ENCODE data around the gene SOX9.

The SOX9 gene

GRCh38 chr17:72120642-72121163 is at the start of gene SOX9:
Gene SOX9, plus strand, starts transcription at chr17:72121020. Its CDS starts 372 bp downstream, at chr17:72121392.
- peak; percentile 99 for DNase-seq (ENCODE audit: low spot score)

- DNase-seq (ENCODE audit: low spot score) = no peak
Observed at GRCh38 chr17:72071330-72071729, 49.5 kb upstream of the SOX9 start.

- no peak for DNase-seq (ENCODE audit: low spot score)
Observed at GRCh38 chr17:72075995-72076677, 44.7 kb upstream of the SOX9 start.

GRCh38 chr17:72076678-72077030 is 44.2 kb upstream of the SOX9 start:
- no peak for DNase-seq (ENCODE audit: low spot score)

GRCh38 chr17:72077326-72077960 is 43.4 kb upstream of the SOX9 start:
- DNase-seq (ENCODE audit: low spot score) = no peak

GRCh38 chr17:72079700-72080099 is 41.1 kb upstream of the SOX9 start:
- DNase-seq (ENCODE audit: low spot score) = no peak

- no peak for DNase-seq (ENCODE audit: low spot score)
Observed at GRCh38 chr17:72087876-72088275, 32.9 kb upstream of the SOX9 start.

GRCh38 chr17:72089453-72089987 is 31.3 kb upstream of the SOX9 start:
- no peak for DNase-seq (ENCODE audit: low spot score)

GRCh38 chr17:72090108-72090507 is 30.7 kb upstream of the SOX9 start:
- no peak for DNase-seq (ENCODE audit: low spot score)

GRCh38 chr17:72092710-72093322 is 28.0 kb upstream of the SOX9 start:
- DNase-seq (ENCODE audit: low spot score) = peak; percentile 42

- no peak for DNase-seq (ENCODE audit: low spot score)
Observed at GRCh38 chr17:72093707-72094106, 27.1 kb upstream of the SOX9 start.

- DNase-seq (ENCODE audit: low spot score) = no peak
Observed at GRCh38 chr17:72095316-72095715, 25.5 kb upstream of the SOX9 start.

- no peak for DNase-seq (ENCODE audit: low spot score)
Observed at GRCh38 chr17:72097144-72097543, 23.7 kb upstream of the SOX9 start.

GRCh38 chr17:72099919-72100318 is 20.9 kb upstream of the SOX9 start:
- no peak for DNase-seq (ENCODE audit: low spot score)

- DNase-seq (ENCODE audit: low spot score) = no peak
Observed at GRCh38 chr17:72100470-72100869, 20.4 kb upstream of the SOX9 start.

GRCh38 chr17:72101526-72101925 is 19.3 kb upstream of the SOX9 start:
- no peak for DNase-seq (ENCODE audit: low spot score)

GRCh38 chr17:72102366-72102765 is 18.5 kb upstream of the SOX9 start:
- DNase-seq (ENCODE audit: low spot score) = no peak

GRCh38 chr17:72104164-72104862 is 16.5 kb upstream of the SOX9 start:
- DNase-seq (ENCODE audit: low spot score) = no peak

- no peak for DNase-seq (ENCODE audit: low spot score)
Observed at GRCh38 chr17:72104863-72105234, 16.0 kb upstream of the SOX9 start.

- no peak for DNase-seq (ENCODE audit: low spot score)
Observed at GRCh38 chr17:72107100-72107499, 13.7 kb upstream of the SOX9 start.

GRCh38 chr17:72110231-72110941 is 10.4 kb upstream of the SOX9 start:
- DNase-seq (ENCODE audit: low spot score) = no peak

- DNase-seq (ENCODE audit: low spot score) = no peak
Observed at GRCh38 chr17:72110942-72111318, 9.9 kb upstream of the SOX9 start.
